SK-N-SH treated with all-trans-retinoic acid at 6 μM for 48 hours (cell line): ENCODE data around the gene ADH1A.

Experiments
- ATAC-seq: fragments of 200-7000 bp; cut with Tn5 transposase; 3 replicates; pipeline ENCODE4 v1.9.1; 2020; ENCODE audit warnings: mild to moderate bottlenecking, moderate library complexity
- ARNTL ChIP-seq: fragments of 450-650 bp; formaldehyde crosslinking; IDR thresholded peaks from 2 replicates; pipeline ENCODE4 v1.5.0; 2020; ENCODE audit warnings: low read depth, mild to moderate bottlenecking, moderate library complexity, borderline replicate concordance
- BACH2 ChIP-seq: fragments of 250-450 bp; sonication (Bioruptor Pico); IDR thresholded peaks from 2 replicates; pipeline ENCODE4 v1.9.0; 2021; ENCODE audit warnings: mild to moderate bottlenecking, borderline replicate concordance
- CSDC2 ChIP-seq: fragments of 250-450 bp; sonication (Bioruptor Pico); IDR thresholded peaks from 2 replicates; pipeline ENCODE4 v1.5.0; 2020; ENCODE audit warnings: mild to moderate bottlenecking, moderate library complexity
- ESRRG ChIP-seq: fragments of 250-450 bp; sonication (Bioruptor Pico); IDR thresholded peaks from 2 replicates; pipeline ENCODE4 v1.6.1; 2021; ENCODE audit warnings: mild to moderate bottlenecking
- GLIS3 ChIP-seq: fragments of 250-450 bp; sonication (Bioruptor Pico); IDR thresholded peaks from 2 replicates; pipeline ENCODE4 v1.5.0; 2020; ENCODE audit warnings: mild to moderate bottlenecking, moderate library complexity
- ISL1 ChIP-seq: fragments of 250-450 bp; sonication (Bioruptor Pico); IDR thresholded peaks from 2 replicates; pipeline ENCODE4 v2.1.2; 2022; ENCODE audit warnings: mild to moderate bottlenecking, moderate library complexity
- OSR1 ChIP-seq: fragments of 250-450 bp; sonication (Bioruptor Pico); IDR thresholded peaks from 2 replicates; pipeline ENCODE4 v1.8.0; 2022; ENCODE audit warnings: moderate library complexity, mild to moderate bottlenecking, inconsistent platforms
- PPARA ChIP-seq: fragments of 250-450 bp; sonication (Bioruptor Pico); IDR thresholded peaks from 2 replicates; pipeline ENCODE4 v1.5.0; 2020; ENCODE audit warnings: mild to moderate bottlenecking, borderline replicate concordance
- RARB ChIP-seq: fragments of 250-450 bp; sonication (Bioruptor Pico); IDR thresholded peaks from 2 replicates; pipeline ENCODE4 v1.8.0; 2021; ENCODE audit warnings: mild to moderate bottlenecking, moderate library complexity
- SNAI2 ChIP-seq: fragments of 250-450 bp; sonication (Bioruptor Pico); IDR thresholded peaks from 2 replicates; pipeline ENCODE4 v1.5.0; 2020; ENCODE audit warnings: mild to moderate bottlenecking, moderate library complexity
- TOX ChIP-seq: fragments of 250-450 bp; sonication (Bioruptor Pico); IDR thresholded peaks from 2 replicates; pipeline ENCODE4 v1.8.0; 2021; ENCODE audit warnings: mild to moderate bottlenecking, moderate library complexity, borderline replicate concordance
- ZC3H10 ChIP-seq: fragments of 250-450 bp; sonication (Bioruptor Pico); IDR thresholded peaks from 2 replicates; pipeline ENCODE4 v1.5.1; 2021; ENCODE audit warnings: mild to moderate bottlenecking, moderate library complexity
- ZFP30 ChIP-seq: fragments of 450-650 bp; formaldehyde crosslinking; IDR thresholded peaks from 2 replicates; pipeline ENCODE4 v1.5.0; 2022; ENCODE audit warnings: mild to moderate bottlenecking, moderate library complexity
- ZNF565 ChIP-seq: fragments of 450-650 bp; formaldehyde crosslinking; conservative IDR thresholded peaks from 2 replicates; pipeline ENCODE4 v1.5.0; 2020; ENCODE audit warnings: low read depth, mild to moderate bottlenecking, moderate library complexity
- ZNF70 ChIP-seq: fragments of 450-650 bp; formaldehyde crosslinking; IDR thresholded peaks from 2 replicates; pipeline ENCODE4 v1.5.0; 2020; ENCODE audit warnings: mild to moderate bottlenecking, moderate library complexity
- TF ChIP-seq, protein P1 (sequence below): fragments of 250-450 bp; sonication (Bioruptor Pico); IDR thresholded peaks from 2 replicates; pipeline ENCODE4 v1.5.0; 2020; ENCODE audit warnings: mild to moderate bottlenecking, moderate library complexity
- TF ChIP-seq, protein P2 (sequence below): fragments of 250-450 bp; sonication (Bioruptor Pico); IDR thresholded peaks from 2 replicates; pipeline ENCODE4 v1.8.0; 2021; ENCODE audit warnings: low read depth, mild to moderate bottlenecking, moderate library complexity, borderline replicate concordance
- TF ChIP-seq, protein P3 (sequence below): fragments of 250-450 bp; sonication (Bioruptor Pico); IDR thresholded peaks from 2 replicates; pipeline ENCODE4 v1.5.1; 2020; ENCODE audit warnings: low read depth, mild to moderate bottlenecking, moderate library complexity
- TF ChIP-seq, protein P4 (sequence below): fragments of 250-450 bp; sonication (Bioruptor Pico); IDR thresholded peaks from 2 replicates; pipeline ENCODE4 v1.8.0; 2020; ENCODE audit warnings: mild to moderate bottlenecking, moderate library complexity, borderline replicate concordance

Gene ADH1A

DNA sequence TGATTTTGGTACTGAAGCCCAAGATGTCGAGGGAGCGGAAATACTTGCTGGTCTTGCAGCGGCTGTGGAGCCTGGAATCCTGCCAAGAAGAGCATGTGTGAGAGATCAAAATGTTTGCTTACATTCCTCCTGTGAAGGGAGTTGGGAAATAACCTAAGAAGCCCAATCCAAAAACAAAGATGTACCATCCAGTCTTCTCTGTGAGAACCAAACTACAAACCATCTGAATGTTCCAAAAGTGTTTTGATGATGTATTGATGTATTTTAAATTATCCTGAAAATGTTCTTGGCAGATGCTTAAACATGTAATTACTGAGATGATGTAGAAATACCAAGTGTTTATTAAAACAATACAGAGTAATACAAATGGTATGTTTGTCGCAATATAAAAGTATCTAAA, 10.1 kb upstream of the ADH1A start (continued):
- TF ChIP-seq, protein P1, sequence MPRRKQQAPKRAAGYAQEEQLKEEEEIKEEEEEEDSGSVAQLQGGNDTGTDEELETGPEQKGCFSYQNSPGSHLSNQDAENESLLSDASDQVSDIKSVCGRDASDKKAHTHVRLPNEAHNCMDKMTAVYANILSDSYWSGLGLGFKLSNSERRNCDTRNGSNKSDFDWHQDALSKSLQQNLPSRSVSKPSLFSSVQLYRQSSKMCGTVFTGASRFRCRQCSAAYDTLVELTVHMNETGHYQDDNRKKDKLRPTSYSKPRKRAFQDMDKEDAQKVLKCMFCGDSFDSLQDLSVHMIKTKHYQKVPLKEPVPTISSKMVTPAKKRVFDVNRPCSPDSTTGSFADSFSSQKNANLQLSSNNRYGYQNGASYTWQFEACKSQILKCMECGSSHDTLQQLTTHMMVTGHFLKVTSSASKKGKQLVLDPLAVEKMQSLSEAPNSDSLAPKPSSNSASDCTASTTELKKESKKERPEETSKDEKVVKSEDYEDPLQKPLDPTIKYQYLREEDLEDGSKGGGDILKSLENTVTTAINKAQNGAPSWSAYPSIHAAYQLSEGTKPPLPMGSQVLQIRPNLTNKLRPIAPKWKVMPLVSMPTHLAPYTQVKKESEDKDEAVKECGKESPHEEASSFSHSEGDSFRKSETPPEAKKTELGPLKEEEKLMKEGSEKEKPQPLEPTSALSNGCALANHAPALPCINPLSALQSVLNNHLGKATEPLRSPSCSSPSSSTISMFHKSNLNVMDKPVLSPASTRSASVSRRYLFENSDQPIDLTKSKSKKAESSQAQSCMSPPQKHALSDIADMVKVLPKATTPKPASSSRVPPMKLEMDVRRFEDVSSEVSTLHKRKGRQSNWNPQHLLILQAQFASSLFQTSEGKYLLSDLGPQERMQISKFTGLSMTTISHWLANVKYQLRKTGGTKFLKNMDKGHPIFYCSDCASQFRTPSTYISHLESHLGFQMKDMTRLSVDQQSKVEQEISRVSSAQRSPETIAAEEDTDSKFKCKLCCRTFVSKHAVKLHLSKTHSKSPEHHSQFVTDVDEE (CRISPR knock-in tag): no peak
- TF ChIP-seq CSDC2 (CRISPR knock-in tag) (no peak), ZNF565 (CRISPR knock-in tag) (no peak), ARNTL (CRISPR knock-in tag) (no peak), ZFP30 (CRISPR knock-in tag) (no peak), PPARA (no peak)

DNA sequence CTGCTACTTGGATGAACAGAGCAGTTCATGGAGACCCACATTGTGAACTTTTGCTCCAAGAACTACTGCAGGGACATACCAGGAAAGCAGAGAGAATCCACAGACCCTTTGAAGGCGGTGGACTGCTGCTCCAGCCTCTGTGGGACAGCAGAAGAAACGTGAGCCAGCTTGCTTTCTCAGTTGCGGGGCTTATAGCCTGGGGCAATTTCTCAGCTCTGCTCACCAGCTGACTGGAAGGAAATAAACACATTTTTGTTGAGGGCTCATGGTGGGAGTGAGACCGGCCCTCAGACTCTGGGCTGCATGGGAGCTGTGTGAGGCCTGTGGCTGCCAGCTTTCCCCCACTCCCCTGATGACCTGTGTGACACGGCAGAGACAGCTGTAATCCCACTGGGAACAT, 2.6 kb upstream of the ADH1A start:
- TF ChIP-seq, protein P2, sequence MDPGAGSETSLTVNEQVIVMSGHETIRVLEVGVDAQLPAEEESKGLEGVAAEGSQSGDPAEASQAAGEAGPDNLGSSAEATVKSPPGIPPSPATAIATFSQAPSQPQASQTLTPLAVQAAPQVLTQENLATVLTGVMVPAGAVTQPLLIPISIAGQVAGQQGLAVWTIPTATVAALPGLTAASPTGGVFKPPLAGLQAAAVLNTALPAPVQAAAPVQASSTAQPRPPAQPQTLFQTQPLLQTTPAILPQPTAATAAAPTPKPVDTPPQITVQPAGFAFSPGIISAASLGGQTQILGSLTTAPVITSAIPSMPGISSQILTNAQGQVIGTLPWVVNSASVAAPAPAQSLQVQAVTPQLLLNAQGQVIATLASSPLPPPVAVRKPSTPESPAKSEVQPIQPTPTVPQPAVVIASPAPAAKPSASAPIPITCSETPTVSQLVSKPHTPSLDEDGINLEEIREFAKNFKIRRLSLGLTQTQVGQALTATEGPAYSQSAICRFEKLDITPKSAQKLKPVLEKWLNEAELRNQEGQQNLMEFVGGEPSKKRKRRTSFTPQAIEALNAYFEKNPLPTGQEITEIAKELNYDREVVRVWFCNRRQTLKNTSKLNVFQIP (CRISPR knock-in tag): no peak
- TF ChIP-seq ESRRG (CRISPR knock-in tag): no peak
- TF ChIP-seq, protein P3, sequence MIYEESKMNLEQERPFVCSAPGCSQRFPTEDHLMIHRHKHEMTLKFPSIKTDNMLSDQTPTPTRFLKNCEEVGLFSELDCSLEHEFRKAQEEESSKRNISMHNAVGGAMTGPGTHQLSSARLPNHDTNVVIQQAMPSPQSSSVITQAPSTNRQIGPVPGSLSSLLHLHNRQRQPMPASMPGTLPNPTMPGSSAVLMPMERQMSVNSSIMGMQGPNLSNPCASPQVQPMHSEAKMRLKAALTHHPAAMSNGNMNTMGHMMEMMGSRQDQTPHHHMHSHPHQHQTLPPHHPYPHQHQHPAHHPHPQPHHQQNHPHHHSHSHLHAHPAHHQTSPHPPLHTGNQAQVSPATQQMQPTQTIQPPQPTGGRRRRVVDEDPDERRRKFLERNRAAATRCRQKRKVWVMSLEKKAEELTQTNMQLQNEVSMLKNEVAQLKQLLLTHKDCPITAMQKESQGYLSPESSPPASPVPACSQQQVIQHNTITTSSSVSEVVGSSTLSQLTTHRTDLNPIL (CRISPR knock-in tag): no peak
- TF ChIP-seq ARNTL (CRISPR knock-in tag): no peak
- TF ChIP-seq PPARA: no peak
- TF ChIP-seq SNAI2 (CRISPR knock-in tag): no peak
- TF ChIP-seq ZNF565 (CRISPR knock-in tag): no peak
- TF ChIP-seq CSDC2 (CRISPR knock-in tag): no peak
- no peak for TF ChIP-seq ZC3H10 (CRISPR knock-in tag)
- TF ChIP-seq, protein P1 (CRISPR knock-in tag): no peak
- TF ChIP-seq, protein P4, sequence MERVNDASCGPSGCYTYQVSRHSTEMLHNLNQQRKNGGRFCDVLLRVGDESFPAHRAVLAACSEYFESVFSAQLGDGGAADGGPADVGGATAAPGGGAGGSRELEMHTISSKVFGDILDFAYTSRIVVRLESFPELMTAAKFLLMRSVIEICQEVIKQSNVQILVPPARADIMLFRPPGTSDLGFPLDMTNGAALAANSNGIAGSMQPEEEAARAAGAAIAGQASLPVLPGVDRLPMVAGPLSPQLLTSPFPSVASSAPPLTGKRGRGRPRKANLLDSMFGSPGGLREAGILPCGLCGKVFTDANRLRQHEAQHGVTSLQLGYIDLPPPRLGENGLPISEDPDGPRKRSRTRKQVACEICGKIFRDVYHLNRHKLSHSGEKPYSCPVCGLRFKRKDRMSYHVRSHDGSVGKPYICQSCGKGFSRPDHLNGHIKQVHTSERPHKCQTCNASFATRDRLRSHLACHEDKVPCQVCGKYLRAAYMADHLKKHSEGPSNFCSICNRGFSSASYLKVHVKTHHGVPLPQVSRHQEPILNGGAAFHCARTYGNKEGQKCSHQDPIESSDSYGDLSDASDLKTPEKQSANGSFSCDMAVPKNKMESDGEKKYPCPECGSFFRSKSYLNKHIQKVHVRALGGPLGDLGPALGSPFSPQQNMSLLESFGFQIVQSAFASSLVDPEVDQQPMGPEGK (CRISPR knock-in tag): no peak
- no peak for TF ChIP-seq GLIS3 (CRISPR knock-in tag)
- TF ChIP-seq TOX (CRISPR knock-in tag): no peak
- TF ChIP-seq RARB (CRISPR knock-in tag): no peak
- no peak for ATAC-seq

DNA sequence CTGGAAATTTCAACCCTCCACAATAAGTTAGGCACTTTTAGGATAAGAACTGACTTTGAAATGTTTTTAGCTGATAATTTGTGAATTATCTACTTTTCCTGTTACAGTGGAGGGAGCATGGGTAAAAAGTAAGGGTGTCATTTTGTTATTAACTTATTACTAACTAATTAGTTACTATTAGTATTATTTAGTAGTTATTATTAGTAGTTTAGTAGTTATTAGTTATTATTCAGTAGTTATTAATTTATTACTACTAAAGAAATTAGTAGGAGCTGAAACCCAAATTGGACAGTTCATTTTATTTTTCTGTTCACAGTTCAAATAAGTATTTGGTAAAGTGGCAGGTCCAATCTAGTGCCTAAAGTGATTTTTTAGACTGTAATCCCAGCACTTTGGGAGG, 5.4 kb downstream of the ADH1A start:
- ATAC-seq: no peak
- TF ChIP-seq TOX (CRISPR knock-in tag) (no peak), ZFP30 (CRISPR knock-in tag) (no peak), OSR1 (CRISPR knock-in tag) (no peak), PPARA (no peak), ZNF565 (CRISPR knock-in tag) (no peak), ZC3H10 (CRISPR knock-in tag) (no peak), CSDC2 (CRISPR knock-in tag) (no peak), ISL1 (no peak), ZNF70 (CRISPR knock-in tag) (no peak), BACH2 (no peak), SNAI2 (CRISPR knock-in tag) (no peak)
- TF ChIP-seq, protein P1 (CRISPR knock-in tag): no peak
- TF ChIP-seq, protein P3 (CRISPR knock-in tag): no peak
- TF ChIP-seq, protein P4 (CRISPR knock-in tag): no peak
